ENCODE results near the gene DCBLD2. TPM values are rescaled to one million over a fixed set of nuclear protein-coding genes. Genes with fewer than 3 reads are reported as not detected.

Gene DCBLD2
- total and polyA plus RNA-seq, 11 donors: 10.9 to 76.6 (median 62.0) TPM

- ATAC-seq (peak; percentile 38 to 71 (median 51)), DNase-seq (no peak)
- intact Hi-C loops (cut with DNase I): loop anchor here in 1 of 10 donors (2.0 kb wide), 1 partner anchor 39 kb away; no protein-coding TSS in a partner anchor
- Histone ChIP-seq H3K4me1 (peaks cover 0 to 17% (median 0%) of the 10 kb centered on the region in 12 donors), H3K9me3 (no peaks in the 10 kb centered on the region), H3K36me3 (no peaks in the 10 kb centered on the region), H3K4me3 (no peak overlapping the region), H3K27me3 (no peaks in the 10 kb centered on the region), H3K27ac (peak overlapping the region in 1 of 12 donors; percentile 22)
- WGBS, 4 donors: 81 to 97% (median 88%) methylated on average over 1 of the region's 1 CpG
- TF ChIP-seq CTCF (IDR thresholded peaks at IDR 0.05) (no peak), POLR2A (IDR thresholded peaks at IDR 0.05) (no peak)
These were observed 16.1 kb upstream of the DCBLD2 start for GRCh38 chr3:98917608-98918007.

- 62 to 78% (median 73%) methylated on average over 10 of the region's 10 CpGs for WGBS, 4 donors
- Histone ChIP-seq H3K4me3 (no peak overlapping the region), H3K27ac (no peak overlapping the region), H3K27me3 (no peaks in the 10 kb centered on the region), H3K9me3 (peaks cover 0 to 17% (median 0%) of the 10 kb centered on the region in 12 donors), H3K36me3 (no peaks in the 10 kb centered on the region), H3K4me1 (peaks cover 0 to 5% (median 0%) of the 10 kb centered on the region in 12 donors)
- intact Hi-C loops (cut with DNase I): no loop called here
- no peak for ATAC-seq
- TF ChIP-seq POLR2A (IDR thresholded peaks at IDR 0.05) (no peak), CTCF (IDR thresholded peaks at IDR 0.05) (no peak)
- no peak for DNase-seq
These were observed 12.9 kb upstream of the DCBLD2 start for GRCh38 chr3:98914210-98915080.

GRCh38 chr3:98912448-98912847 lies 11.0 kb upstream of the DCBLD2 start:
- TF ChIP-seq POLR2A (IDR thresholded peaks at IDR 0.05) (no peak), CTCF (IDR thresholded peaks at IDR 0.05) (no peak)

GRCh38 chr3:98906230-98906629 lies 4.7 kb upstream of the DCBLD2 start:
- 69 to 80% (median 72%) methylated on average over 1 of the region's 1 CpG for WGBS, 4 donors
- Histone ChIP-seq H3K4me1 (peaks cover 0 to 13% (median 6%) of the 10 kb centered on the region in 12 donors), H3K9me3 (peaks cover 0 to 24% (median 0%) of the 10 kb centered on the region in 12 donors), H3K36me3 (no peaks in the 10 kb centered on the region), H3K27ac (no peak overlapping the region), H3K27me3 (no peaks in the 10 kb centered on the region), H3K4me3 (no peak overlapping the region)
- ATAC-seq: no peak
- intact Hi-C loops (cut with DNase I): loop anchor here in 3 of 10 donors (10.0 kb wide), 2 partner anchors 79 to 89 kb away; no protein-coding TSS in a partner anchor
- DNase-seq: no peak
- TF ChIP-seq POLR2A (IDR thresholded peaks at IDR 0.05) (no peak), CTCF (IDR thresholded peaks at IDR 0.05) (no peak)

More at GRCh38 chr3:98912448-98912847, 11.0 kb upstream of the DCBLD2 start:
- 79 to 89% (median 82%) methylated on average over 1 of the region's 1 CpG for WGBS, 4 donors
- Histone ChIP-seq H3K9me3 (peaks cover 0 to 24% (median 0%) of the 10 kb centered on the region in 12 donors), H3K4me1 (peaks cover 0 to 3% (median 0%) of the 10 kb centered on the region in 12 donors), H3K27ac (no peak overlapping the region), H3K36me3 (no peaks in the 10 kb centered on the region), H3K4me3 (no peak overlapping the region), H3K27me3 (no peaks in the 10 kb centered on the region)
- ATAC-seq: no peak
- no peak for DNase-seq
- intact Hi-C loops (cut with DNase I): no loop called here

All from heart left ventricle (tissue), 16 donors.